GM13977 (cell line): ENCODE results near the gene MAPK14.

Source experiments
- DNase-seq: peaks from one replicate; pipeline ENCODE4 v3.0.0; 2012; ENCODE audit warnings: low spot score
- in situ Hi-C: fragments of 300-500 bp; cut with MboI; formaldehyde crosslinking; loops from one replicate; pipeline ENCODE4 v1.12.0; 2022; ENCODE audit warnings: low sequenced_read_pairs, low pct_unique_long_range_greater_than_20kb, mixed read lengths, inconsistent platforms; ENCODE audit not compliant: unreplicated experiment
- TF ChIP-seq, protein P1 (sequence below): IDR thresholded peaks from 2 replicates; pipeline ENCODE4 v1.5.1; 2012; ENCODE audit warnings: mild to moderate bottlenecking, control low read depth; ENCODE audit not compliant: insufficient read depth; ENCODE audit errors: extremely low read depth, missing control alignments

MAPK14 gene

DNA sequence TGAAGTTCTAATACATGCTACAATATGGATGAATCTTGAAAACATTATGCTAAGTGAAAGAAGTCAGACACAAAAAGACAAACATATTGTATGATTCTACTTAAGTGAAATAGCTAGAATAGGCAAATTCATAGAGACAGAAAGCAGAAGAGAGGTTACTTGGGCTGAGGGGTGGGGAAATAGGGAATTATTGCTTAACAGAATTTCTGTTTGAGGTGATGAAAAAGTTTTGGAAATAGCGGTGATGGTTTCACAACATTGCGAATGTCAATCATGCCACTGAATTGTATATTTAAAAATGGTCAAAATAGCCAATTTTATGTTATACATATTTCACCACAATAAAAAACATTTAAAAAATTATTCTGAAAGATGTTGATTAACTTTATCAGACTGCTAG is 9.3 kb upstream of the MAPK14 start:
- in situ Hi-C loops: no loop called here
- DNase-seq: no peak
- TF ChIP-seq, protein P1, sequence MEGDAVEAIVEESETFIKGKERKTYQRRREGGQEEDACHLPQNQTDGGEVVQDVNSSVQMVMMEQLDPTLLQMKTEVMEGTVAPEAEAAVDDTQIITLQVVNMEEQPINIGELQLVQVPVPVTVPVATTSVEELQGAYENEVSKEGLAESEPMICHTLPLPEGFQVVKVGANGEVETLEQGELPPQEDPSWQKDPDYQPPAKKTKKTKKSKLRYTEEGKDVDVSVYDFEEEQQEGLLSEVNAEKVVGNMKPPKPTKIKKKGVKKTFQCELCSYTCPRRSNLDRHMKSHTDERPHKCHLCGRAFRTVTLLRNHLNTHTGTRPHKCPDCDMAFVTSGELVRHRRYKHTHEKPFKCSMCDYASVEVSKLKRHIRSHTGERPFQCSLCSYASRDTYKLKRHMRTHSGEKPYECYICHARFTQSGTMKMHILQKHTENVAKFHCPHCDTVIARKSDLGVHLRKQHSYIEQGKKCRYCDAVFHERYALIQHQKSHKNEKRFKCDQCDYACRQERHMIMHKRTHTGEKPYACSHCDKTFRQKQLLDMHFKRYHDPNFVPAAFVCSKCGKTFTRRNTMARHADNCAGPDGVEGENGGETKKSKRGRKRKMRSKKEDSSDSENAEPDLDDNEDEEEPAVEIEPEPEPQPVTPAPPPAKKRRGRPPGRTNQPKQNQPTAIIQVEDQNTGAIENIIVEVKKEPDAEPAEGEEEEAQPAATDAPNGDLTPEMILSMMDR: no peak

- no peak for DNase-seq
- in situ Hi-C loops: no loop called here
- TF ChIP-seq, protein P1: no peak
Observed at GRCh38 chr6:36019167-36019566, 8.4 kb upstream of the MAPK14 start.

DNA sequence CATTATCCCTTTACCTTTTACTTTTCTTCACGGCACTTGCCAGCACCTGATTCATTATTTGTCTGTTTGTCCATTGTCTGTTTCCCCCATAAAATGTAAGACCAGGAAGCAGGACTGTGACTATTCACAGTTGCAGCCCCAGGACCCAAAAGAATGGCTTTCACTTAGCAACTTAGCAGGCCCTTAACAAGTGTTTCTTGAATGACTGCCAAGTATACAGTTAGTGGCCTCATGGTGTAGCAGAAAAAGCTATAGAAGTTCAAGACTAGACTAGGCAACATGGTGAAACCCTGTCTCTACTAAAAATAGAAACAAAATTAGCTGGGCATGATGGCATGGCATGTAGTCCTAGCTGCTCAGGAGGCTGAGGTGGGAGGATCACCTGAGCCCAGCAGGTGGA is 7.5 kb upstream of the MAPK14 start:
- no peak for DNase-seq
- TF ChIP-seq, protein P1: no peak
- in situ Hi-C loops: no loop called here

DNA sequence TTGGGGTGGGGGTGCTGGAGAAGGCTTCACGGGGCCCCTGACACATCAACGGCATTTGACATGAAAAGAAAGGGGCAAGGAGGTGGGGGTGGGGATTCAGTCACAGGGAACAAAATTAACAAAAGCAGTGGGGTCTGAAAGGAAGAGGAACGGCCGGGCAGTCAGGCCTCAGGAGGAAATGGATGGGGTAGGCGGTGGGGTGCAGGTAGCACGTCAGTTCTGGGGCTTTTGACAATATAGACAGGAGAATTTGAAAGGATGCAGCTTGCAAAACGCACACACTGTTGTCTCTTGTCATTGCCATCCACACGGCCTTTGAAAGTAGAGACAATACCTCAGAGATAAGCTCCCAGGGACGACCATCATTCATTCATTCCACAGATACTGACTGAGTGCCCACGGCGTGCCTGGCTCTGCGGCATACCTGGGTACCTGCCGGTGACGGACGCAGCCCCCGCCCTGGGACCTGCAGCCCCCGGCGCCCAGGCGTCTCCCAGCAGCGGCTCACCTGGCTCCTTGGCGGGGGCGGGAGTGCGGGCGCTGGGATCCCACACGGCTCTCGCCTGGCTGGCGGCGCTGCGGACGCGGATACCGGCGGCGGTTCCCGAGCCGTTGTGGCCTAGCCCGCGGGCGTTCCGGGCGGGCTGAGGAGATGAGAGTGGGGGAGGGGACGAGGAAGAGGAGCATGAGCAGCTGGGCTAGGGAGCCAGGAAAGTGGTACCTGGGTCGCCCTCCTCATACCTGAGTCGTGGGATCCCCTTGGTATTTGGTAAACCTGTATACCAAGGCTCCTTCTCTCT is 3.4 kb upstream of the MAPK14 start, which contains the start of gene SLC26A8:
Gene SLC26A8, minus strand, starts transcription at position 646 of the 800 bp plus-strand sequence. CDS start 4,934 bp downstream, outside the sequence.
- in situ Hi-C loops: no loop called here
- TF ChIP-seq, protein P1: no peak
- DNase-seq: no peak

- in situ Hi-C loops: no loop called here
- TF ChIP-seq, protein P1: no peak
- no peak for DNase-seq
Observed at GRCh38 chr6:36025260-36025931, 2.2 kb upstream of the MAPK14 start.

DNA sequence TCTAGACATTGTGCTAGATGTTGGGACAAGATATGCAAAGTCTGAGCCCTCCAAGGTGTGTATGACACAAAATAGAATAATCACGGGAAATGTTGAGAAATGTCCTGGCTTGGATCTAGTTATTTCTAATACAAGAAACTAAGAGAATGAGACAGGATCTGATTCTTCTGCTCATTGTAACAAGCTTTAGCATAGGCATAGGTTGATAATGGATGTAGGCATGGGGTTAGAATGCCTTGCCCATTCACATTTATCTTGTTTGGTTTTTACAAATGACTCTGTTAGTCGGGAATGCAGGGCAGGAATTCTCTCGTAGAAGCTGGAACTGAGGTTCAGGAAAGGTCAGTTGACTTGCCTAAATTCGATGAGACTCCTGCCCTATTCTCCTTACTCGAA is 1.7 kb upstream of the MAPK14 start:
- TF ChIP-seq, protein P1: no peak
- in situ Hi-C loops: no loop called here

More for the DNA sequence above, 1.7 kb upstream of the MAPK14 start:
- DNase-seq: no peak
